GM19455 (cell line): Measurements from ENCODE around the gene SLC26A5.

Experiments used
- ATAC-seq: cut with Tn5 transposase; IDR thresholded peaks from one replicate; pipeline ENCODE4 v1.9.1; 2021; ENCODE audit not compliant: unreplicated experiment

The SLC26A5 gene

DNA sequence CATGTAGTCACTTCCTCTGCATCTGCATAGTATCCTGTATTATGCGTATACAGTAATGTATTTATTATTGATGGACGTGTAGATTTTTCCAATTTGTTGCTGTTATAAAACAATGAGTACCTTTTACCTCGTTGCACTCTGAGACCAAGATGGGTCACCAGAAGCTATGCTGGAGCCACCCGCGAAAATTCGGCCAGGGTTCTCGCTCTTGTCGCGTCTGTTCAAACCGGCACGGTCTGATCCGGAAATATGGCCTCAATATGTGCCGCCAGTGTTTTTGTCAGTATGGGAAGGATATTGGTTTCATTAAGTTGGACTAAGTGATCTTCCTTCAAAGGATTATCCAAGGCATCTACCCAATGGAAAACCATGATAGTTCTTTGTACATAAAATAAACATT, 97.6 kb downstream of the SLC26A5 start:
- no peak for ATAC-seq

DNA sequence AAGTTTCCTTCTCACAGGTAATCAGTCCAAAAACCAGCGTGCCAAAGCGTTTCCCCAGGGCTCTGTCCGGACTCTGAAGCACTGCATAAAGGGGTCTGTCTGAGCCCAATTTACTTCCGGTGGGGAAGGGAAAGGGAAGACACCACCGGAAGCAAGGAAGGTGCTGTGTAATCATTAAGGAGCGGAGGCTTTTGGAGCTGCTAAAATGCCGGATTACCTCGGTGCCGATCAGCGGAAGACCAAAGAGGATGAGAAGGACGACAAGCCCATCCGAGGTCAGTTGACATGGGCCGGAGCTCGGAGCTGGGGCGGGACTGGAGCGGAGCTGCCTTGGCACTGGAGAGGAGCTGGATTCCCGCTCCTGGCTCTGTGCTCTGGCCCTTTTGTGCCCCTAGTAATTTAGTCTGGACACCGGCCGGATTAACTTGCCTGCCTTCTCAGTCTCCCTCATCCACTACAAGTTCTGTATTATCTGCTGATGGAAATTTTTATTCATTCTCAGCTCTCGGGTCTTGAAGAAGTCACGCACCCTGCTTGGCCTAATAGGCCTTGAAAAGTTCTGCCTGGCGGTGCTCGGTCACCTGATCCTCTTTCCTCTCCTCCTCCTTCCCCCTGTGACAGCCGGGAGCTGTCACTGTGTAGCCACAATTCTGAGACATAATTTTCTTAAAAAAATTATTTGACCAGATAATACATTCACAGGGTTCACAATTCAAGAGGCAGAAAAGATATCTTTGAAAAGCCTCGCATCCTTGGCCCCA, 98.3 kb downstream of the SLC26A5 start, which contains the start of gene PSMC2:
TSS of gene PSMC2 (plus strand) at position 137 of the 761 bp plus-strand sequence. CDS start at position 206, 69 bp downstream.
- peak; percentile 72 for ATAC-seq

DNA sequence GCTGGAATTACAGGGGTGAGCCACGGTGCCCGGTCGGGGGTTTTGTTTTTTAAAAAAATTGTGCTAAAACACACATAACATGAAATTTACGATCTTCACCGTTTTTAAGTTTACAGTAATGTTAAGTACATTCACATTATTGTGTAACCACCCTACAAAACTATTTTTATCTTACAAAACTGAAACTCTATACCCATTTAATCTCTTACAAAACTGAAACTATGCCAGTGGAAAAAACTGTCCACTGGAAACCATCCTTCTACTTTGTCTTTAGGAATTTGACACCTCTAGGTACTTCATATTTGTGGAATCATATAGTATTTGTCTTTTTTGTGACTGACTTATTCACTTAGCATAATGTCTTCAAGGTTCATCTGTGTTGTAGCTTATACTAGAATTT, 99.6 kb downstream of the SLC26A5 start:
- ATAC-seq, result no peak

DNA sequence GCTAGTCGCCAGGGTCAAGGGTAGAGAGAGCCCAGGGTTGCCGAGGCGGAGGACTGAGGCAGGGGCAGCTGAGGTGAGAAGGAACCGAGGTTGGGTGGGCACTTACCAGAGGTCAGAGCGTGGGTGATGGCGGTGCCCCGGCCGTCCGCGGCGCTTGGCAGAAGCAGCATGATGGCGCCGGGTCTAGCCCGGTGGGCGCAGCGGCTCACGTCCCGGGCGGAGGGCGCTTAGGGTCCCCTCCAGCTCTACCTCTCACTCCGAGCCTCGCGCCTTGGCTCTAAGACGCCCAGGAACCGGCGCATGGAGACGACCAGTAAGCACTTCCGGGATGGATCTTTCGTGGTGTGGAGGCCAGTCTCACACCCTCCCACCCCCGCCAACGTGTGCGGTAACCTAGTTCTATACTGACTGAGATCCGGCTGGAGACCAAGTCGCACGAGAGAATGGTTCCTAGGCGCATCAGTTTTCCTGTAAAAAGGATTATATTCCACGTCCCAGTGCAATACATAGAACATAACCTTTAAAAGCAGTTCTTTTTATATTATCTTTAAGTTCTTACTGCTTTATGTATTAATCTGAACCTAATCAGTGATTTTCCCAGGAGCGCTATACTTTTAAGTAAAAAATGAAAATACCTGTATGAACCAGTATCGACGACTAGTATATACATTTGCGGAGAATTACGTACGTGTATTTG, 101.4 kb downstream of the SLC26A5 start, which contains the start of gene DNAJC2:
TSS of gene DNAJC2 (minus strand) at position 315 of the 697 bp plus-strand sequence. CDS start at position 170, 145 bp downstream.
- ATAC-seq, result peak; percentile 78

DNA sequence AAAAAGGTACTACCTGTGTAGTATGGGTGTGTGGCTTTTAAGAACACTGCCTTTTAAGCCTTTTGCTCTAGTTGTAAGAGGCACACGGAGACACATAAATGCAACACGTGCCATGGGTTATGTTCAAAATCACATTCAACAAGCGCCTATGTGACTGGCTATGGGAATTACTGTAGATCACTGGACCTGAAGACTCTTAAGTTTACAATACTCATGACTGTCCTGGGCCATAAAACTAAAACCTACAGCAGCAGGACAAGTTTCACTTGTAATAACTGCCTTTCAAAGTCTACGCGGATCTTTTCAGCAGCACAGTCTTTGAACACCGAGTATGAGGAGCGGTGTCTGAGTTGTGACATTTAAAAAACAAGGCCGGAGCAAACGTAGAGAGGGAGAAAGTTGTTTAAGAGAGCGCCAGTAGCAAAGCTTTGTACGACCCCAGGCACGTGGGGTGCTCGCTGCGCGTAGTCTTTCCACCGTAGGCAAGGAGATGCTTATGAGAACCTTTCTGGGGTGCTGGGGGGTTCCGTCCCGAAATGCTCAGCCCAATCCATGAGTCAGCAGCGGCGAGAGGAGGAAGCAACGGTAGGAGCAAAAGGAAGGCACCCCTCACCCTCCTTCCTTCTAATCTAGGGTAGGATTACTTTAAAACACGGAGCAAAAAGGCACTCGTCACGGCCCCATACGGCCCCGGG, 102.1 kb downstream of the SLC26A5 start:
- peak; percentile 19 for ATAC-seq

DNA sequence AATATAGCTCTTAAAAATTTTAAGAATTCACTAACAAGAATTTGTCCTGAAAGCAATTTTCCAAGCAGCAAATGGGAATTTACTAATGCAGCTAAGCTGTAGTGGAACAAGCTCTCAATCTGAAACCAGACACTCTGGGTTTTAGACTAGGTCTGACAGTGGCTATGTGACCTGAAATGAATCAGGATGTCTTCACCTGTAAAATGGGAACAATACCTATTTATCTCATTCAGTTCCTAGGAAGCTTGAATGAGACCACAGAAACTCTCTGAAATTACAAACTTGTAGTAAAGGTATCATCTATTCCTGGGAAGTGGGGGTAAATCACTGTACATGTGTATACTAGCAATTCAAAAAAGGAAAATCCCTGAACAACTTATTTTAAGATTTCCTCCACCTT, 102.7 kb downstream of the SLC26A5 start:
- ATAC-seq, result no peak

DNA sequence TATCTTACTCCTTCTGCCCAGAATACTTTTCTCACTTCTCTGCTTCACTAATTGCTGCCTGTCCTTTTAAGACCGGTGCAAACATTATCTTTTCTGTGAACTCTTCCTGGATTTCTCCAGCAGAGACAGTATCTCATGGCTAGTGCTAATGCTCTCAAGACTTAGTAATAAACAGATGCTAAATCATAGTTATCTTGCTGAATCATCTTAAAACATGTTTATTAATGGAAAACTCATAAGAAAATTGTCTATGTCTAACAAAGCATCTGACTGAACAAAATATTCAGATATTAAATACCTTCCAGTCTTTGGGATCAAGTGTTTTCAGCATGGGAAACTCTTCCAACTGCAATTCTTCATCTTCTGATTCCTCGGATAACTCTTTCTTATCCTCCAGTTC, 104.5 kb downstream of the SLC26A5 start:
- no peak for ATAC-seq

DNA sequence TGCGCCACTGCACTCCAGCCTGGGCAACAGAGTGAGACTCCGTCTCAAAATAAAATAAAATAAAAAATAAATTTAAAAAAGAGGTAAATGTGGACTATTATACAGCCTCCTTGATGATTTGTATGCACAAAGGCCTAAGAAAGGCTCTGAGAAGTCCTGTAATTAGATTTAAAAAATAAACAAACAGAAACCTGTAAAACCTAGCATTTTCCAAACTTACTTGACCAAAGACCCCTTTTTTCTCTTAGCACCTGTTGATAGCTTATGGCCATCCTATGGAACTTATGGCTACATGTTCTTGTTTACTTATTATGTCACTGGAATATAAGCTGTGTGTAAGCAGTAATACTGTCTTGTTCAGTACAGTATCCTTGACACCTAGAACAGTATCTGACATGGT, 107.1 kb downstream of the SLC26A5 start:
- ATAC-seq, result no peak

DNA sequence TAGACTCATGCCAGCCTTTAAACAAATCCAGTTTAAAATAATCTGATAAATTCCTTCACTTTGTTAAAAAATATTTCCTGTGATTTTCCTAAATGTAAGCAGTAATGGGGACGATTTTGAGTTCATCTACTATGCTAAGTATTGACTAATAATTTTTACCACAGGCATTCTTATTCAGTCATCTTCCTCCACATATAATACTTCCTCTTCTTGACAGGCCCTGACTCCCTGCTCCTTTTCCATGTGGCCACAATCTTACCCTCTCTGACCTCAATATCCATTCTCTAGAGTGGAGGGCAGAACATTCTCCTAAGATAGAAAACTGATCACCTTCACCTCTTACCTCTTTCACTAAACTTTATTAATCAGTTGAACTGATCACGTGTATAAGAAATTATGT, 109.2 kb downstream of the SLC26A5 start:
- ATAC-seq, result no peak

DNA sequence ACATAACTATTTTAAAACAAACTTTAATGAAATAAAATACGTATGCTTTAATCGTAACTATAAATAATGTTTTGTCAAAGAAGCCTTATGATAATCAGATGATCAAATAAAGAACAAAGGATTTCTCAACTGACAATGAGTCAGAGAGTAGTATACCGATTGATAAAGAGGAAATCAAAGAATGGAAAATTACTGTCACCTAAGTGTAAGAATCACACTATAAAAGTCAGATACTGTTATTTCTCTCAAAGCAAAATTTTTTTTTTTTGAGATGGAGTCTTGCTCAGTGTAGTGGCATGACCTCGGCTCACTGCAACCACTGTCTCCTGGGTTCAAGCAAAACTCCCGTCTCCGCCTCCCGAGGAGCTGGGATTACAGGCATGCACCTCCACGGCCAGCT, 120.3 kb downstream of the SLC26A5 start:
- no peak for ATAC-seq
